HEK293 (cell line): ENCODE data around the gene PLCB3.

Source experiments
- CTCF ChIP-seq: fragments of 450-650 bp; formaldehyde crosslinking; IDR thresholded peaks from 2 replicates; pipeline ENCODE4 v1.5.1; 2016; ENCODE audit warnings: missing biosample characterization, missing genetic modification characterization
- KLF9 ChIP-seq: fragments of 450-650 bp; formaldehyde crosslinking; IDR thresholded peaks from 2 replicates; pipeline ENCODE4 v1.5.1; 2016; ENCODE audit warnings: missing biosample characterization, missing genetic modification characterization, low read depth
- ZFP3 ChIP-seq: fragments of 450-650 bp; formaldehyde crosslinking; IDR thresholded peaks from 2 replicates; pipeline ENCODE4 v1.5.1; 2016; ENCODE audit warnings: low read depth, missing biosample characterization, missing genetic modification characterization
- ZNF274 ChIP-seq, 2 experiments: fragments of 200-500 bp in 1 of 2; fragments of 450-650 bp in 1 of 2; sonication (Bioruptor generic) in 1 of 2; formaldehyde crosslinking in 1 of 2; IDR thresholded peaks; 2 replicates each; pipeline versions ENCODE4 v1.5.1 to v1.6.1; 2014 to 2016; ENCODE audit warnings: borderline replicate concordance in 1 of 2, inconsistent platforms in 1 of 2, low read length in 1 of 2, missing biosample characterization in 1 of 2, missing genetic modification characterization in 1 of 2

GRCh38 chr11:64218628-64219353, 32.5 kb upstream of the PLCB3 start:
- TF ChIP-seq KLF9 (tag by site-specific recombination) (no peak), ZFP3 (tag by site-specific recombination) (no peak), ZNF274 (IDR thresholded peaks at IDR 0.05; ENCODE audit: low read length) (no peak), ZNF274 (tag by site-specific recombination; IDR thresholded peaks at IDR 0.05; ENCODE audit: borderline replicate concordance) (no peak), CTCF (tag by site-specific recombination) (no peak)
